Activated T-helper 2 cell treated with anti-CD3 and anti-CD28 coated beads, Interferon-gamma antibody, Interleukin-2, Interleukin-4, amounts not matched to agents 10 μg/mL and 5 μg/mL and 100 μg/mL, durations not matched to agents 14 hours and 24 hours and 36 hours (primary cell): ENCODE results near the gene DYNC1I1. TPM values are rescaled to one million over a fixed set of nuclear protein-coding genes. Genes with fewer than 3 reads are reported as not detected.

Experiments used
- DNase-seq: peaks from one replicate; pipeline ENCODE4 v3.0.0; 2021; ENCODE audit warnings: low spot score
- H3K27ac Mint-ChIP-seq: one replicate; pipeline ENCODE4 v1.8.0; 2021; ENCODE audit warnings: mixed read lengths
- H3K27me3 Mint-ChIP-seq: one replicate; pipeline ENCODE4 v1.8.0; 2021; ENCODE audit warnings: low read depth, mixed read lengths
- H3K36me3 Mint-ChIP-seq: one replicate; pipeline ENCODE4 v1.8.0; 2021; ENCODE audit warnings: low read depth, mixed read lengths
- H3K4me1 Mint-ChIP-seq: one replicate; pipeline ENCODE4 v1.8.0; 2021; ENCODE audit warnings: low read depth, mixed read lengths
- H3K4me3 Mint-ChIP-seq: one replicate; pipeline ENCODE4 v1.8.0; 2021; ENCODE audit warnings: low read depth, mild to moderate bottlenecking, moderate library complexity, mixed read lengths
- H3K9me3 Mint-ChIP-seq: one replicate; pipeline ENCODE4 v1.8.0; 2021; ENCODE audit warnings: mixed read lengths
- intact Hi-C: fragments of 100-400 bp; cut with micrococcal nuclease; formaldehyde crosslinking; loops from one replicate; pipeline ENCODE4 v1.15.1; 2023
- total RNA-seq: library from RNA; stranded (reverse); gene quantifications from 2 replicates; pipeline ENCODE4 v1.2.3, GENCODE V29; 2022

Gene DYNC1I1
- total RNA-seq, 1 donor from 2014 or later, result not detected

DNA sequence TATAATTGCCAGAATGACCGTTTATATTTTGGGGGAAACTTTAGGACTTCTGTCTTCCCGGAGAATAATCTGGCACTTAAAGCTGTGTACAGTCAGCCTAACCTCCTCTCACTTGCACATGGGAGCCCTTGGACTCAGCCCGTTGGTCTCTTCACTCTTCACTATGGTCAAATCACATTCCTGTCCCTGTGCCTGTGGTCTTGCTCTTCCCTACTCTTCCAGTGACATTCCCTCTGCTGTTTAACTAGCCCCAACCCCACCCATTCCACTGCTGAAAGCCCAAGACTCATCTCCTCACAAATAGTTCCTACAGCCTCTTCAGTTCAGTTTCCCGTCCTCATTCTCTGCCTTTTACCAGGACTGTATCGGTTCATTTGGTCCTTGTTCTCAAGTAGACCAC is 135.0 kb downstream of the DYNC1I1 start:
- Mint-ChIP-seq H3K27me3 (peaks cover 12% of the 10 kb centered on the region), H3K4me1 (no peaks in the 10 kb centered on the region), H3K9me3 (no peaks in the 10 kb centered on the region), H3K4me3 (no peak overlapping the region), H3K36me3 (no peaks in the 10 kb centered on the region), H3K27ac (no peak overlapping the region)
- intact Hi-C loops, result no loop called here
- DNase-seq, result no peak

DNA sequence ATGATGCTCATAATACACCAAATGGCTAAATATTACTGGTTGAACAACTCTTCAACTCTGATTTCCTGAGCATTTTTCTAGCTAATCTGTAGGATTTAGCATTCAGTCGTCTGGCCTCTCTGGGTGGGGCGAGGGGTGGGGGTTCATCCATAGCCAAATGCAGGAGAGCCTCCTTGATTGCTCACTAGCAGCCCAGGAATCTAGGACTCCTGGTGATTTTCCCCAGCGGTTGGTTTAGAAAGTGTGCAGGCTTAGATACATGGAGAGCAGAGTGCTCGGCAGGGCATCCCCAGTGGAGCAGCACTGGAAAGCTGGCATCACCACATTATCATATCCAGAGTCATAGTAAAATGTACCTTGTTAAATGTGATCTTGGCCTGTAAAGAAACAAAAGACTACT is 136.1 kb downstream of the DYNC1I1 start:
- no peaks in the 10 kb centered on the region for H3K4me1 Mint-ChIP-seq
- intact Hi-C loops, result no loop called here
- DNase-seq, result no peak
- H3K9me3 Mint-ChIP-seq, result no peaks in the 10 kb centered on the region
- no peak overlapping the region for H3K27ac Mint-ChIP-seq
- no peaks in the 10 kb centered on the region for H3K36me3 Mint-ChIP-seq
- H3K4me3 Mint-ChIP-seq, result no peak overlapping the region
- peaks cover 12% of the 10 kb centered on the region for H3K27me3 Mint-ChIP-seq

DNA sequence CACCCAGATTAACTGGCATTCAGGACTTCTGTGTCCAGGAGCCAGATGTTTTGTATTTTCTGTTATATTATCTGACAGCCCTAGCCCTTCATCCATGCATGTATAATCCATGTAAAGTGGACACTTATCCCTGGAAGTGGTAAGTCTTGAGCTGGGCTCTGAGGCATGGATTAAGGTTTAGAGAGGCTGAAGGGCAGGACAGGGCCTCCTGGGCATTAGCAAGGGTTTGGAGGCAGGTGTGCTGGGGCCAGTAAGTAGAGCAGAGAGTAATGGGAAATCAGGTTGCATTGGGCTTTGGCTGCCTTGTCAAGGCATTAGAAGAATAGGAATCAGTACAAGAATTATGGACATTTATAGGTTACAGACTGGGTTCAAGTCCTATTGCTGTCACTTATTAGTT is 138.0 kb downstream of the DYNC1I1 start:
- H3K27ac Mint-ChIP-seq, result no peak overlapping the region
- no peak overlapping the region for H3K4me3 Mint-ChIP-seq
- peaks cover 21% of the 10 kb centered on the region for H3K27me3 Mint-ChIP-seq
- intact Hi-C loops, result loop anchor here (10.0 kb wide), 2 partner anchors 164 to 1924 kb away; no protein-coding TSS in a partner anchor
- no peak for DNase-seq
- no peaks in the 10 kb centered on the region for H3K36me3 Mint-ChIP-seq
- no peaks in the 10 kb centered on the region for H3K9me3 Mint-ChIP-seq
- H3K4me1 Mint-ChIP-seq, result no peaks in the 10 kb centered on the region

DNA sequence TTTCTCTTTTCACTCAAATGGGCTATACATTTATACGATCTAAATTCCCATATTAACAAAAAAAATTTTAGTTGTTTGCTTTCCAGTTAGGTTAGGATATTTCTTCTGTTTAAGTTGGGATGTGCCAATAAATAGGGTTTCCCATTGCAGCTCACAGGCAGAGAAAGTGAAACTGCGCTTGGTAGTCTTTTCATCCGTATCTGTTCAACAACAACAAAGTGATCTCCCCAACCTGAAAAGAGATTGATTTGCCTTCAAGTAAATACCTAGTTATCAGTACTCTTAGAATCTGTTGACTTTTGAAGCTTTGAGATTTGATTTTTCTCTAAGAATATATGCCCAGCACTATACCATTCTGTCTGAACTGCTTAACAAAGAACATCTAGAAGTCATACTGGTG is 143.4 kb downstream of the DYNC1I1 start:
- H3K27me3 Mint-ChIP-seq, result peaks cover 15% of the 10 kb centered on the region
- DNase-seq, result no peak
- H3K36me3 Mint-ChIP-seq, result no peaks in the 10 kb centered on the region
- H3K4me3 Mint-ChIP-seq, result no peak overlapping the region
- no peaks in the 10 kb centered on the region for H3K9me3 Mint-ChIP-seq
- no peak overlapping the region for H3K27ac Mint-ChIP-seq
- peaks cover 5% of the 10 kb centered on the region for H3K4me1 Mint-ChIP-seq
- intact Hi-C loops, result loop anchor here (1.0 to 10.0 kb wide), 3 partner anchors 159 to 1919 kb away; no protein-coding TSS in a partner anchor

DNA sequence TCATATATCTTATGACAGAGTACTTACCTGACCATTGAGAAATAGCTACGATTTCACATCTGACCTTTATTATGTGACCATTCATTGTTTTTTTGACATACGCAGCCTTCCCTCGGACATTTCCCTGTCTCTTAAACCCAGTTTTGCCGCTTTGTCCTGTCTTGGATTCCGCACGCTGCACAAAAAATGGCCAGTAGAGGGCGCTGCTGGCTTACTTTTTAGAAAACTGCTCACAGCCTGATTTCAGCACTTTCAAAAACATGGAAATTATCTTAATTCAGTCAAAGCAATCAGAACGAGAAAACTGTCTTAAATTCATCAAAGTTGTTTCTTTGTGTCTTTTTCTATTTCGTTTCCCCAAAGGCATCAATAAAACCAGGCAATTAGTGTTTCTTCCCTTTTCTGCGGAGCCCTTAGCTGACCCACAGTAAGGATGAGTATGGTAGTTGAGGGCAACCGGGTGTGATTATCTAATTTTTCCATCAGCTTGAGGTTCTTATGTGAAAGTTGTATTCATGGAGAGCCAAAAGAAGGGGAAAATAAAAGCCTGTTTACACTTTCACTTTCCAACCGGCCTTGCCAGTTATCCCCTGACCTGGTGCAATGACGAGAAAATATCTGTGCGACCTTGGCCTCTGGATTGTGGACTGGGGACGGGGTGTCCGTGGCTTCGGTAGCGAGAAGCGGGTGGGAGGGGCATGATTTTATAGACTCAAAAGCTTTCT is 144.4 kb downstream of the DYNC1I1 start:
- Mint-ChIP-seq H3K4me3 (no peak overlapping the region), H3K27ac (no peak overlapping the region), H3K36me3 (no peaks in the 10 kb centered on the region), H3K27me3 (peaks cover 12% of the 10 kb centered on the region), H3K4me1 (peaks cover 10% of the 10 kb centered on the region), H3K9me3 (no peaks in the 10 kb centered on the region)
- DNase-seq, result peak; percentile 49
- intact Hi-C loops, result loop anchor here (1.0 to 10.0 kb wide), 3 partner anchors 158 to 1918 kb away; no protein-coding TSS in a partner anchor

DNA sequence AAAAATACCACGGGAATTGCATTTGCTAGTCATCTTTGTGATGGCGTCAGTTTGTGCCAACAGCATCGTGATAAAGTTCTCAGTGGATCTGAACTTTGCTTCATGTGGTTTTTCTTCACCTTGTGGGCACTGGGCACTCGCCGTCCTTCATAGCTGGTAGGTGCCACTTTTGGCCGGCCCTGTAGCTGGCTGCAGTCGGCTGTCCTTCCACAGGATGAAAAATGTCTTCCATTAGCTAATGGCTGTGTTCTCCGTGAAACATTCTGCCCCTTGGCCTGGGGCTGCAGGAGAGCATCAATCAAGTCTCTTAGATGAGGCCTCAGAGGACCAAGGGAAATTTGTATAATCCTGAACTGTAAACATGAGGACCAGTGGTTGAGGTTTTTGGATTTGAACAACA is 145.3 kb downstream of the DYNC1I1 start:
- Mint-ChIP-seq H3K9me3 (no peaks in the 10 kb centered on the region), H3K4me1 (peaks cover 10% of the 10 kb centered on the region), H3K27me3 (peaks cover 12% of the 10 kb centered on the region), H3K36me3 (no peaks in the 10 kb centered on the region), H3K4me3 (no peak overlapping the region), H3K27ac (no peak overlapping the region)
- intact Hi-C loops, result loop anchor here (10.0 kb wide), 2 partner anchors 157 to 1917 kb away; no protein-coding TSS in a partner anchor
- no peak for DNase-seq

DNA sequence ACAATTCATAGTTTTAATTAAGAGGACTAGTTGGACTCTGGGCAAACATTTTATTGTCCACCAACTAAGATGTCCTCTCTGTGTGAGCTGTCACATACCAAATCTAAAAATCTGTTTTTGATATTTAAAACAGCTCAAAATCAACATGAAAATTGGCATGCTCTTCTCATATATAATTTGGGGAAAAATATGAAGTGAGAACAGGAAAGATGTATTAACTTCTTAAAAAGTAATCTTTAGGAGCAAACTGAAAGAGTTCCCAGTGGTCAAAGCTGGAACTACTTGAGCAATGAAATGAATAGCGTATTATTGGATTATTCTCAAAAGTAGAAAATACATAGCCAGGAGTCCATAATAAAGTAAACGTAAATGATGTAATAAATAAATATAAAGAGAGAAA is 147.2 kb downstream of the DYNC1I1 start:
- no peaks in the 10 kb centered on the region for H3K9me3 Mint-ChIP-seq
- H3K36me3 Mint-ChIP-seq, result no peaks in the 10 kb centered on the region
- DNase-seq, result no peak
- intact Hi-C loops, result loop anchor here (10.0 kb wide), 2 partner anchors 155 to 1915 kb away; no protein-coding TSS in a partner anchor
- H3K27me3 Mint-ChIP-seq, result peaks cover 10% of the 10 kb centered on the region
- no peak overlapping the region for H3K27ac Mint-ChIP-seq
- H3K4me1 Mint-ChIP-seq, result peaks cover 10% of the 10 kb centered on the region
- H3K4me3 Mint-ChIP-seq, result no peak overlapping the region

DNA sequence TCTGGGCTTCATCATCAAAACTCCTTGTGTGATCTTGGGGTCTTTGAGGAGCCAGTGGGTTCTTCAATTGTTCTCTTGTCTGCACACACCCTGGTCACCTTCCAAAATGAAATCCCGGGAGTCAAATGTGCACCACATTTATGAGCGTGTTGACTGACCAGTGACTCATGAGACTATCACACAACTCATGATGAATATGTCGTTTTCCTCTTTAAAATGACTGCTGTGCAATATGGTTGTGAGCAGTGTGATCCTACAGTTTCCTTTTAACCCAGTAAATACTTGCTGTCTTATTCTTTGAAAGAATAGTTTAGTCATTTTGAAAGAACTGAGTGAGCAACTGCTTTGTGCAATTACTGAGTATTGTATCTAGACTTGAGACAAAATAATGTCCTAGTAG is 149.2 kb downstream of the DYNC1I1 start:
- intact Hi-C loops, result loop anchor here (5.0 to 10.0 kb wide), 2 partner anchors 403 to 576 kb away; partner anchors contain the start of gene SLC25A13
- Mint-ChIP-seq H3K4me1 (peaks cover 8% of the 10 kb centered on the region), H3K27me3 (peaks cover 9% of the 10 kb centered on the region), H3K4me3 (no peak overlapping the region), H3K36me3 (no peaks in the 10 kb centered on the region), H3K27ac (no peak overlapping the region), H3K9me3 (no peaks in the 10 kb centered on the region)
- no peak for DNase-seq

DNA sequence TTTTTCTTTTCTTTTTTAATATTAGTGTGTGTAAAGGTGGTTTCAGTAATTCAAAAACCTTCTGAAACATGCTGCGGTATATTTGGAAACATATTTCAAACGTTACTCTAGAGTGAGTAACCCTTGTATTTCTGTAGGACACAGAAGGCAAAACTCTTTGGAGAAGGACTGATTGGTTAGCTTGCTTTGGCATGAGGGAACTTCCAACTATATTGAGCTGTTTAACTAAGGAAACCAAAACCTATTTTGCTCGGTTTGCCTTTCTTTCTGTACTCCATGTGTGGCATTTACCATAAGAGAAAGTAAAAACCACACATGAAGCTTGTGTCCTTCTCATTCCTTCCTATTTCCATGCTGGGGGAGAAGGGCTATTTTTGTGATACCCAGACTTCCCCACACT is 149.8 kb downstream of the DYNC1I1 start:
- Mint-ChIP-seq H3K9me3 (no peaks in the 10 kb centered on the region), H3K36me3 (no peaks in the 10 kb centered on the region), H3K27ac (no peak overlapping the region), H3K4me3 (no peak overlapping the region), H3K4me1 (peaks cover 5% of the 10 kb centered on the region), H3K27me3 (peaks cover 12% of the 10 kb centered on the region)
- no peak for DNase-seq
- intact Hi-C loops, result loop anchor here (5.0 to 10.0 kb wide), 2 partner anchors 403 to 575 kb away; partner anchors contain the start of gene SLC25A13

DNA sequence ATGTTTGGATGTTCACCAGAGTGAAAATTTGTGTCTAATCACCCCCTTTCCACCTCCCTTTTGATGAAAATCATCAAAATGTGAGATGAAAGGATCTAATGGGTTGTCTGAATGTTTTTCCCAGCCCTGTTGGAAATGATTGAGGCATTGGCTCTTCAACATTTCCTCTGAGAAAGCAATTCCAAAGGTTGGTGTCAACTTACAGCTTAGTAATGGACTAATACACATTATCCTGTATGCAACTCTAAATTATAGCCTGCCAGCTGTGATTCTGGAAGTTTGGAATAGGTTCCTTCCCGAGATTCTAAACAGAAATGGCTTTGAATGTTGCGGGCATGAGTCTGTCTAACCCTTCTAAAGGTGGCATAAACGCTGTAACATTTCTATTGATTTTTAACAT is 152.9 kb downstream of the DYNC1I1 start:
- no peak overlapping the region for H3K27ac Mint-ChIP-seq
- H3K4me3 Mint-ChIP-seq, result no peak overlapping the region
- intact Hi-C loops, result loop anchor here (10.0 kb wide), 1 partner anchor 400 kb away; the partner anchor contains the start of gene SLC25A13
- no peaks in the 10 kb centered on the region for H3K36me3 Mint-ChIP-seq
- DNase-seq, result no peak
- peaks cover 13% of the 10 kb centered on the region for H3K27me3 Mint-ChIP-seq
- no peaks in the 10 kb centered on the region for H3K9me3 Mint-ChIP-seq
- H3K4me1 Mint-ChIP-seq, result peaks cover 5% of the 10 kb centered on the region

DNA sequence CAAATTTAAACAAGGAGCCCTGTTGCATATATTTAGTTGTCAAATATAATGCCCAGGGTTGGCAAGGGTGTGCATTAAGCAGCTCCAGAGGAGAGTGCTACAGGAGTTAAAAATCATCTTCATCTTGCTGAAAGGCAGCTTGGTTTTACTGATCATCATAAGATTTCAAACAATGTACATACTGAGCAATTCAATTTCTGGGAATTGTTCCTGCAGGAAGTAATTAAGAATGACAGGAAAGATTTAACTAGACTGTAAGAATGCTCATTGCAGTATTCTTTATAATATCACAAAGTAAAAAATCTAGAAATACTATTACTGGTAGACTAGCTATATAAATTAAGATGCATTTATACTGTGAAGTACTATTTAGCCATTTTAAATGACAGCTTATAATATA is 153.6 kb downstream of the DYNC1I1 start:
- no peak for DNase-seq
- Mint-ChIP-seq H3K36me3 (no peaks in the 10 kb centered on the region), H3K4me3 (no peak overlapping the region), H3K27ac (no peak overlapping the region), H3K4me1 (peaks cover 5% of the 10 kb centered on the region), H3K9me3 (no peaks in the 10 kb centered on the region), H3K27me3 (peaks cover 13% of the 10 kb centered on the region)
- intact Hi-C loops, result loop anchor here (10.0 kb wide), 1 partner anchor 399 kb away; the partner anchor contains the start of gene SLC25A13

DNA sequence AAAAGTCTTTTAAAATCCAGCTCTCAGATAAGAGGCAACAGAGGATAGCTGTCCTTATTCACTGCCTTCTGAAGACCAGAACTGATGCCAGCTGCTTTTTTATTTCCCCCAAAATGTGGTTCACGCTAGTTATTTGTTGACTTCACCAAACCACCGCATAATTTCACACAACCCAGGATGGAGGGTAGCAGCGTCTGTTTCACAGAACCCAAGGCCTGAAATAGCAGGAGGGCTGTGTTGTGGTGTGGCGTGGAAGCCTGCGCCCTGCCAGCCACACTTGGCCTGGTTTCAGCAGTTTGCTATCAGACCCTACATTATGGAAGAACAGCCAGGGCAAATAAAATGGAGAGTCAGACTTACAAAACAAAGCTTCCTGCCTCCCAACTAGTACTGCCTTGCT is 155.4 kb downstream of the DYNC1I1 start:
- intact Hi-C loops, result loop anchor here (10.0 kb wide), 1 partner anchor 397 kb away; the partner anchor contains the start of gene SLC25A13
- Mint-ChIP-seq H3K27ac (no peak overlapping the region), H3K27me3 (peaks cover 13% of the 10 kb centered on the region), H3K9me3 (no peaks in the 10 kb centered on the region), H3K4me3 (no peak overlapping the region), H3K36me3 (no peaks in the 10 kb centered on the region), H3K4me1 (no peaks in the 10 kb centered on the region)
- DNase-seq, result no peak

DNA sequence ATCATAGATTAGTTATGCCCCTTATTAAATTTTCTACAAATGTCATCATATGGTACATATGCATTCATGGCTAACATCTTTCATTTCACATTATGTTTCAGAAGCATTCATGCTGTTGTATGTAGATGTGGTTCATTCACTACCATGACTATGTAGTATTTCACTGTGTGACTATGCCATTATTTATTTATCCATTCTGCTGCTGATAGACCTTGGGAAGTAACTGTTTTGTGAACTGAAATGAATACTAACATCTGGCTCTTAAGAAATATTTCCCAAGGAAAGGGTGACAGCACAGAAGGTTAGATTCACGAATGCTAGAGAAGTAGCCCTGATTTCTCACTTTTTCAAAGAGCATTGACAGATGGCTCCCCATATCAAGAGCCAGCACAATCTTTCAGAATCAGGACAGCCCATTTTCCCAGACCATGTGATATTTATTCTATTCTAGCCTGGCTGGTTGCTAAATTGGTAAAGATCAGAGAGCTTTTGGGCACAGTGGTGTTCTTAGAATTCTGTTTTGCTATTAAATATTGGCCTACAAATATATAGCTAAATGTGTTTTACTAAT is 157.4 kb downstream of the DYNC1I1 start:
- Mint-ChIP-seq H3K9me3 (no peaks in the 10 kb centered on the region), H3K4me1 (no peaks in the 10 kb centered on the region), H3K36me3 (no peaks in the 10 kb centered on the region), H3K27me3 (peaks cover 14% of the 10 kb centered on the region), H3K4me3 (no peak overlapping the region), H3K27ac (no peak overlapping the region)
- DNase-seq, result no peak
- intact Hi-C loops, result loop anchor here (10.0 kb wide), 1 partner anchor 395 kb away; the partner anchor contains the start of gene SLC25A13
